HG02763 (cell line): ENCODE results near the gene PGAM5.

Source experiments
- ATAC-seq: cut with Tn5 transposase; IDR thresholded peaks from one replicate; pipeline ENCODE4 v1.9.1; 2021; ENCODE audit warnings: mild to moderate bottlenecking, moderate library complexity; ENCODE audit not compliant: unreplicated experiment

Gene PGAM5

GRCh38 chr12:132719141-132719953 lies 8.7 kb downstream of the PGAM5 start:
- ATAC-seq = no peak

GRCh38 chr12:132719954-132720324 lies 9.3 kb downstream of the PGAM5 start:
- ATAC-seq = no peak

GRCh38 chr12:132720606-132721345 lies 10.1 kb downstream of the PGAM5 start:
- no peak for ATAC-seq

- no peak for ATAC-seq
Observed at GRCh38 chr12:132723015-132723763, 12.5 kb downstream of the PGAM5 start.

- ATAC-seq = no peak
Observed at GRCh38 chr12:132723764-132724140, 13.1 kb downstream of the PGAM5 start.

- no peak for ATAC-seq
Observed at GRCh38 chr12:132724506-132725241, 14.0 kb downstream of the PGAM5 start.

GRCh38 chr12:132726386-132726785 lies 15.7 kb downstream of the PGAM5 start:
- no peak for ATAC-seq

- ATAC-seq = no peak
Observed at GRCh38 chr12:132727091-132727794, 16.6 kb downstream of the PGAM5 start.

GRCh38 chr12:132728502-132728901 lies 17.9 kb downstream of the PGAM5 start:
- no peak for ATAC-seq

- ATAC-seq = no peak
Observed at GRCh38 chr12:132729541-132730320, 19.1 kb downstream of the PGAM5 start.

GRCh38 chr12:132730353-132730752 lies 19.7 kb downstream of the PGAM5 start:
- no peak for ATAC-seq

- ATAC-seq = no peak
Observed at GRCh38 chr12:132731574-132731973, 20.9 kb downstream of the PGAM5 start.

- ATAC-seq = no peak
Observed at GRCh38 chr12:132734206-132734605, 23.6 kb downstream of the PGAM5 start.

GRCh38 chr12:132735496-132735895 lies 24.9 kb downstream of the PGAM5 start:
- ATAC-seq = no peak

GRCh38 chr12:132736378-132736777 lies 25.7 kb downstream of the PGAM5 start:
- no peak for ATAC-seq

- ATAC-seq = no peak
Observed at GRCh38 chr12:132736913-132737312, 26.3 kb downstream of the PGAM5 start.

GRCh38 chr12:132739600-132740312 lies 29.1 kb downstream of the PGAM5 start:
- no peak for ATAC-seq

GRCh38 chr12:132740313-132740646 lies 29.6 kb downstream of the PGAM5 start:
- ATAC-seq = no peak

GRCh38 chr12:132740652-132741051 lies 30.0 kb downstream of the PGAM5 start:
- no peak for ATAC-seq
